PFSK-1 (cell line): Measurements from ENCODE around the gene SHD.

Experiments used
- POLR2AphosphoS5 ChIP-seq: IDR thresholded peaks from 2 replicates; pipeline ENCODE4 v1.6.1; 2012; ENCODE audit warnings: low read depth, mild to moderate bottlenecking, control low read depth, low read length, moderate library complexity
- REST ChIP-seq, 2 experiments: IDR thresholded peaks; 2 replicates each; pipeline versions ENCODE4 v1.6.1 to v1.8.0; 2011 to 2012; ENCODE audit warnings: low read depth in 2 of 2, low read length in 2 of 2, control low read depth in 1 of 2, inconsistent platforms in 1 of 2, mild to moderate bottlenecking in 1 of 2, moderate library complexity in 1 of 2; ENCODE audit not compliant: insufficient read depth in 1 of 2
- SIN3A ChIP-seq: IDR thresholded peaks from 2 replicates; pipeline ENCODE4 v1.6.1; 2012; ENCODE audit warnings: mild to moderate bottlenecking, low read length, moderate library complexity, borderline replicate concordance; ENCODE audit not compliant: insufficient read depth

GRCh38 chr19:4288091-4288777, 9.2 kb downstream of the SHD start:
- TF ChIP-seq POLR2AphosphoS5 = no peak
- TF ChIP-seq SIN3A = no peak
- TF ChIP-seq REST (IDR thresholded peaks at IDR 0.05; ENCODE audit: insufficient read depth in 1 of 2, low read depth in 2 of 2, low read length in 2 of 2) = no peak
